Measurements from ENCODE around the gene AQR.

- TF ChIP-seq SIN3A (IDR thresholded peaks at IDR 0.05; ENCODE audit: borderline replicate concordance, low read depth, low read length) (no peak), IRF2 (CRISPR knock-in tag; IDR thresholded peaks at IDR 0.05) (no peak), CTCF (CRISPR knock-in tag; IDR thresholded peaks at IDR 0.05) (no peak), ZSCAN20 (CRISPR knock-in tag; IDR thresholded peaks at IDR 0.05; ENCODE audit: borderline replicate concordance) (no peak), EZH2 (conservative IDR thresholded peaks at IDR 0.05; ENCODE audit: low read depth, low read length) (no peak)
- TF ChIP-seq, protein P1, sequence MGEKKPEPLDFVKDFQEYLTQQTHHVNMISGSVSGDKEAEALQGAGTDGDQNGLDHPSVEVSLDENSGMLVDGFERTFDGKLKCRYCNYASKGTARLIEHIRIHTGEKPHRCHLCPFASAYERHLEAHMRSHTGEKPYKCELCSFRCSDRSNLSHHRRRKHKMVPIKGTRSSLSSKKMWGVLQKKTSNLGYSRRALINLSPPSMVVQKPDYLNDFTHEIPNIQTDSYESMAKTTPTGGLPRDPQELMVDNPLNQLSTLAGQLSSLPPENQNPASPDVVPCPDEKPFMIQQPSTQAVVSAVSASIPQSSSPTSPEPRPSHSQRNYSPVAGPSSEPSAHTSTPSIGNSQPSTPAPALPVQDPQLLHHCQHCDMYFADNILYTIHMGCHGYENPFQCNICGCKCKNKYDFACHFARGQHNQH (CRISPR knock-in tag; IDR thresholded peaks at IDR 0.05): no peak
Observed at GRCh38 chr15:34905047-34905446, 64.5 kb downstream of the AQR start.
